GM10248 (cell line): ENCODE data around the gene SLC6A6.

Experiments used
- CTCF ChIA-PET: fragments of 300-600 bp; sonication (Branson Sonifier 250); formaldehyde crosslinking; extraction: SDS; loops from one replicate; lab custom pipeline; 2021; ENCODE audit warnings: antibody characterized with exemption; lab: Yijun Ruan, JAX
- POLR2A ChIA-PET: fragments of 350-650 bp; sonication (Branson Sonifier 250); formaldehyde crosslinking; extraction: SDS; loops from one replicate; lab custom pipeline; 2020; ENCODE audit warnings: antibody characterized with exemption; lab: Yijun Ruan, JAX
- DNase-seq: peaks from one replicate; pipeline ENCODE4 v3.0.0; 2012; ENCODE audit errors: extremely low spot score
- TF ChIP-seq, protein P1 (sequence below): IDR thresholded peaks from 2 replicates; pipeline ENCODE4 v1.5.1; 2012; ENCODE audit warnings: mild to moderate bottlenecking, low read depth; ENCODE audit errors: extremely low read depth, missing control alignments, control extremely low read depth

Gene SLC6A6

DNA sequence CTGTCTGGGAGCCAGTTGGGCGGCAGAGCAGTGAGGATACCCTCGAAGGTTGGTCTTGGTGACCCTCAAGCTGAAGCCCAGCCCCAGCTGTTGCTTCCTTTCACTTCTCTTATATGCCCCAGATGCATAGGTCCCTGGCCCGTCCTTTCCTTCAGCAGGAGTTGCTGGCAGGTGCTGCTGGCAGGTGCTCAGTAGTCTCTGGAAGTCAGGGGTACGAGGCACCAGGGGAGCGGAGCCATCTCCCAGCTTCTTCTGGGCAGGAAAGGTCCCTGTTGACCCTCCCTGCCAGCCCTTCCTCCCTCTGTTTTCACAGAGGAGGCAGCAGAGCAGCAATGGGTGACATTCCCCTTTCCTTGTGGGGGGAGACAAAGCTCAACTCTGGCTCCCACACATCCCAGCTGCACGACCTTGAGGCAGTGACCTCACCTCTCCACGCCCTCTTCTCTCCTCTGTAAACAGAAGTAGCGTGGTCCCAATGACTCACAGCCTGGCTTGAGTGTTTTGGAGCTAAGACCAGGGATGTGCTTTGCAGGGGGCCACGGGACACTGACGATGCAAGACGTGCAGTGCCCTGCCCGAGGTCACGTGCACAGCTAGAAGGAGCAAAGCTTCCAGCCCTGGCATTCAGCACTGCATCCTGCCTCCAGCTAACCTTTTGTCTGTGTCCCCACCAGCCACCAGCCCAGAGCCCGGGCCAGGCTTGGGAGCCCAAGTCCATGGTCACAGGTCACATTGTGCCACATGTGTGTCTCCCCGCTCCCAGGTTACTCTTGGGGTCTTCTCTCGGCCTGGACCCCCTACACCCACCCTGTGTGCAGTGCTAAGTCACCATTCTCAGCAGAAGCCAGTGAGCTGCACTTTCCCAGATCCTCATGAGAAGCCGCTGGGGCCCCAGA is 49.7 kb downstream of the SLC6A6 start:
- ChIA-PET POLR2A (interaction anchor here (0.6 kb wide), 1 partner anchor 1041 kb away, joined by 5 read pairs; no protein-coding TSS in a partner anchor), CTCF (interaction anchor here (0.9 to 1.8 kb wide), 4 partner anchors 10 to 469 kb away, joined by 3 to 5 read pairs (median 4); no protein-coding TSS in a partner anchor)
- DNase-seq, result no peak
- TF ChIP-seq, protein P1, sequence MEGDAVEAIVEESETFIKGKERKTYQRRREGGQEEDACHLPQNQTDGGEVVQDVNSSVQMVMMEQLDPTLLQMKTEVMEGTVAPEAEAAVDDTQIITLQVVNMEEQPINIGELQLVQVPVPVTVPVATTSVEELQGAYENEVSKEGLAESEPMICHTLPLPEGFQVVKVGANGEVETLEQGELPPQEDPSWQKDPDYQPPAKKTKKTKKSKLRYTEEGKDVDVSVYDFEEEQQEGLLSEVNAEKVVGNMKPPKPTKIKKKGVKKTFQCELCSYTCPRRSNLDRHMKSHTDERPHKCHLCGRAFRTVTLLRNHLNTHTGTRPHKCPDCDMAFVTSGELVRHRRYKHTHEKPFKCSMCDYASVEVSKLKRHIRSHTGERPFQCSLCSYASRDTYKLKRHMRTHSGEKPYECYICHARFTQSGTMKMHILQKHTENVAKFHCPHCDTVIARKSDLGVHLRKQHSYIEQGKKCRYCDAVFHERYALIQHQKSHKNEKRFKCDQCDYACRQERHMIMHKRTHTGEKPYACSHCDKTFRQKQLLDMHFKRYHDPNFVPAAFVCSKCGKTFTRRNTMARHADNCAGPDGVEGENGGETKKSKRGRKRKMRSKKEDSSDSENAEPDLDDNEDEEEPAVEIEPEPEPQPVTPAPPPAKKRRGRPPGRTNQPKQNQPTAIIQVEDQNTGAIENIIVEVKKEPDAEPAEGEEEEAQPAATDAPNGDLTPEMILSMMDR, result no peak

DNA sequence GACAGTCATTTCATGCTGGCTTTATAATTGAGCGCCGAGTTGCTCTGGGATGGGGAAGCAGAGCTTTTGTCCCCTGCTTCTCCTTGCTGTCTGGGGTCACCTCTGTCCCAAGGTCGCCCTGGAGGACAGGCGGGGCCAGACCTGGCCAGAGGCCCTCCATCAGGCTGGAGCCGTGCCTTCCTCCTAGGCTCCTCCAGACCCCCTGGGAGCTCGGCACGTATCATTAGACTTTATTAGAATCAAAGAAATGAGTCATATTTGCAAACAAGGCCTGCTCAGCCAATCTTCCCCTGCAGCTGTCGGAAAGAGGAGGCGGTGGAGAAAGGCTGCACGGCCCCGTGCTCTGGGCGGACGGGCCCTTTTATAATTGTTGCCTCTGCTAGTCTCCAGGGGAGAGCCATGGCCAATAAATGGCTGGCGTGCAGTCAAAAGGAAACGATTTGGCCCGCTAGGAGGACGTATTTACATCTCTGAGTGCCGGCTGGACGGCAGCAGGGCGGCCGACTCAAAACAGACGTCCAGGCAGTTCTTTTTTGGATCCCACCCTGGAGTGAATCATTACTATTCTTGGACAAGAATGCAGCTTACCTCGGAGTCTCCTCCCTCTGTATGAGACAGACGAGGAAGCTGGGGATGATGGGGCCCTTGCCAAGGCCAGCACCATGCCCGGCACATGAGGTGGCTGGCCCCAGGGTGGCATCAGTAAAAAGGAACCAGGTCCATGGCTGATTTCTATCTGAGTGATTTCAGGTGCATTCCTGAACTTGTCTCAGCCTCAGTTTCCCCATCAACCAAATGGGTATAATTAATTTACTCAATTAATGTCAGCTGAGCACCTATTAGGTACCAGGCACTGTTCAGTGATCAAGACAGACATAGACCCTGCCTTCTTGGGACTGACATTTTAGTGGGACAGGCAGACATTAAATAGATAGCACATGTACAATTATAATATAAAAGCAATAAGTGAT is 50.6 kb downstream of the SLC6A6 start:
- ChIA-PET POLR2A (interaction anchor here (0.6 kb wide), 1 partner anchor 1042 kb away, joined by 5 read pairs; no protein-coding TSS in a partner anchor), CTCF (interaction anchor here (0.9 to 1.8 kb wide), 4 partner anchors 9 to 117 kb away, joined by 4 to 5 read pairs (median 4); no protein-coding TSS in a partner anchor)
- TF ChIP-seq, protein P1, result no peak
- DNase-seq, result no peak

DNA sequence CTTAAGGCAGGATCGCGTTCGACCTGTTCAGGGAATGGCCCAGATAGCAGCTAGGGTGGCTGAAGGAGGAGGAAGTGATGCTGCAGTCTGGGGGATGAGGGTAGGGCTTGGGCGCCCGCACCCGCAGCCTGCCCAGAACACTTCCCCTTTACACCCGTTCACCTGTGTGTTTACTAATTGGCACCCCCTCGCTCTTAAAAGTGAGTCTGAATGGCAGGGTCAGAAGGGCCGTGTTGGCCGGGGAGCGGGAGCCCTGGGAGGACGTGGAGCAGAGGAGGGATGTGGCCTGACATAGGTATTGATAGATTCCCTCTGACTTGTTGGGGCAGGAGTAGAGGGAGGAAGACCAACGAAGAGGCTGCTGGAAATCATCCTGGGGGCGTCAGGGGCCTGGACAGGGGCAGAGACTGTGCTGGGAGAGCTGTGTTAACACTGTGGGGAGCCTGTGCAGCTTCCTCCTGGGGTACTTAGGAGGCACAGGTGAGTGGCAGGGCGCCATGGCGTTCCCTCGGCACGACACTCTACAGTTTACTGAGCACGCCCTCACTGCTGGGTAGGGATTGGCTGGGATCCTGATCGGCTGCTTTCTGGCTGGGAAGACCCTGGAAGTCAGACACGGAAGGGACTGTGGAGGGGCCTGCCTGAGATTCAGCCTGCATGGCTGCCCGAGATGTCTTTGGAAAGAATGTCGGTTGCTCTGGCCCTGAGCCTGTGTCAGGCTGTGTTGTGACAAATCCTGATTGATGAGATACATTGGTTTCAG is 51.7 kb downstream of the SLC6A6 start:
- TF ChIP-seq, protein P1, result no peak
- no peak for DNase-seq
- CTCF ChIA-PET, result interaction anchor here (1.0 to 1.5 kb wide), 3 partner anchors 9 to 74 kb away, joined by 3 to 4 read pairs (median 3); no protein-coding TSS in a partner anchor
- POLR2A ChIA-PET, result no interaction called here

- TF ChIP-seq, protein P1, result no peak
- ChIA-PET POLR2A (no interaction called here), CTCF (interaction anchor here (1.0 to 1.5 kb wide), 5 partner anchors 8 to 191 kb away, joined by 3 to 6 read pairs (median 3); no protein-coding TSS in a partner anchor)
- DNase-seq, result no peak
Observed at GRCh38 chr3:14454639-14455310, 52.4 kb downstream of the SLC6A6 start.

DNA sequence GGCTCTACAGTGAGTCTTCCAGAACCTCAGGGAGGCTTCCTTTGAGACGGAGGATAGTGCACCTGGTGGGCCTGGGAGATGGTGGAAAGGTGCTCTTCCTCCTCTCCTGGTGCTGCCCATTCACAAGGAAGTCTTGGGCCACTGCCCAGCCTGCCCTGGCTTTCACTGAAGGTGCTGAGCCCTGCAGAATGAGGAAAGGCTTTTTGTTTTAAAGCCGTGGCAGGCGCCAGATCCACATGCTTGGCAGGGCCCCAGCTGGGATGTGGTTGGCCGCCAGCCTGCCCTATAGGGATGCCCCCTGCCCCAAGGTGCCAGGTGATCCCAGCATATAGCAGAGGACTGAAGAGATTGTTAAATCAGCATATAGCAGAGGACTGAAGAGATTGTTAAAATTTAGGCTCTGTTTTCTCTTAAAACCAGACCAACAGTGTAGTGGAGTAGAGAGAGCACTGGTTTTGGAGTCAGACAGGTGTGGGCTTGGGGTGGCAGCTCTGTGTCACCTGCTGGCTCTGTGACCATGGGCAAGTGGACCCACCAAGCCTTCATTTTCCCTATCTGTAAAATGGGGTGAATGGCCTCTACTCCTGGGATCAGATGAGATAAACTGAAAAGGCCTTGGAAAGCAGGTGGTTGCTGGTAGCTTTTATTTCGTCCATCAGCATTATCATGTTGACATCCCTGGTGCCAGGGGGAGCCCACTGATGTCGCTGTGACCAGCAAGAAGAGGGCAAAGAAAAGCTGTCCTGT is 53.3 kb downstream of the SLC6A6 start:
- TF ChIP-seq, protein P1, result no peak
- DNase-seq, result no peak
- CTCF ChIA-PET, result interaction anchor here (0.8 to 1.5 kb wide), 9 partner anchors 9 to 252 kb away, joined by 3 to 6 read pairs (median 4); no protein-coding TSS in a partner anchor
- POLR2A ChIA-PET, result no interaction called here
